Osteoblast (primary cell): ENCODE data around the gene CNIH2. TPM values are rescaled to one million over a fixed set of nuclear protein-coding genes. Genes with fewer than 3 reads are reported as not detected.

ENCODE experiments used
- DNase-seq: peaks from one replicate; pipeline ENCODE4 v3.0.0; 2011; ENCODE audit warnings: low spot score, mixed read lengths; ENCODE audit not compliant: insufficient read length; ENCODE audit errors: missing footprints
- H2AFZ ChIP-seq: 2 replicates; pipeline ENCODE4 v1.6.0; 2011; ENCODE audit warnings: mild to moderate bottlenecking, low read length
- H3K27ac ChIP-seq: 2 replicates; pipeline ENCODE4 v1.5.1; 2011; ENCODE audit warnings: mild to moderate bottlenecking, low read depth, low read length, moderate library complexity
- H3K27me3 ChIP-seq: 2 replicates; pipeline ENCODE4 v1.6.0; 2012; ENCODE audit warnings: mild to moderate bottlenecking, control low read depth, inconsistent platforms, low read length, moderate library complexity; ENCODE audit not compliant: insufficient read depth
- H3K36me3 ChIP-seq: 2 replicates; pipeline ENCODE4 v1.5.1; 2011; ENCODE audit warnings: mild to moderate bottlenecking, low read length, control low read depth, moderate library complexity; ENCODE audit not compliant: insufficient read depth
- H3K4me1 ChIP-seq: 2 replicates; pipeline ENCODE4 v1.5.1; 2011; ENCODE audit warnings: mild to moderate bottlenecking, low read length, control low read depth, moderate library complexity; ENCODE audit not compliant: insufficient read depth
- H3K4me2 ChIP-seq: 2 replicates; pipeline ENCODE4 v1.6.0; 2011; ENCODE audit warnings: mild to moderate bottlenecking, low read length; ENCODE audit not compliant: insufficient read depth
- H3K4me3 ChIP-seq: fragments of 200-600 bp; sonication (generic); 3 replicates; pipeline ENCODE4 v1.5.1; 2012; ENCODE audit warnings: mild to moderate bottlenecking, low read length, inconsistent platforms; ENCODE audit not compliant: insufficient read depth
- H3K79me2 ChIP-seq: 2 replicates; pipeline ENCODE4 v1.6.0; 2012; ENCODE audit warnings: mild to moderate bottlenecking, low read length, control low read depth, inconsistent platforms; ENCODE audit not compliant: insufficient read depth
- H3K9me3 ChIP-seq: 2 replicates; pipeline ENCODE4 v1.5.1; 2011; ENCODE audit warnings: low read depth, low read length, control low read depth
- H4K20me1 ChIP-seq: 2 replicates; pipeline ENCODE4 v1.6.0; 2012; ENCODE audit warnings: mild to moderate bottlenecking, low read length, control low read depth; ENCODE audit not compliant: insufficient read depth
- total RNA-seq: library from RNA; depleted of rRNA; stranded (reverse); fragments of >200 nt; gene quantifications from 2 replicates; pipeline ENCODE4 v1.2.3, GENCODE V29; 2012
- TF ChIP-seq, protein P1 (sequence below): IDR thresholded peaks from 2 replicates; pipeline ENCODE4 v1.5.1; 2011; ENCODE audit warnings: mild to moderate bottlenecking, low read depth, low read length, moderate library complexity; ENCODE audit errors: extremely low read depth

CNIH2 gene
- total RNA-seq, 1 donor, result not detected

DNA sequence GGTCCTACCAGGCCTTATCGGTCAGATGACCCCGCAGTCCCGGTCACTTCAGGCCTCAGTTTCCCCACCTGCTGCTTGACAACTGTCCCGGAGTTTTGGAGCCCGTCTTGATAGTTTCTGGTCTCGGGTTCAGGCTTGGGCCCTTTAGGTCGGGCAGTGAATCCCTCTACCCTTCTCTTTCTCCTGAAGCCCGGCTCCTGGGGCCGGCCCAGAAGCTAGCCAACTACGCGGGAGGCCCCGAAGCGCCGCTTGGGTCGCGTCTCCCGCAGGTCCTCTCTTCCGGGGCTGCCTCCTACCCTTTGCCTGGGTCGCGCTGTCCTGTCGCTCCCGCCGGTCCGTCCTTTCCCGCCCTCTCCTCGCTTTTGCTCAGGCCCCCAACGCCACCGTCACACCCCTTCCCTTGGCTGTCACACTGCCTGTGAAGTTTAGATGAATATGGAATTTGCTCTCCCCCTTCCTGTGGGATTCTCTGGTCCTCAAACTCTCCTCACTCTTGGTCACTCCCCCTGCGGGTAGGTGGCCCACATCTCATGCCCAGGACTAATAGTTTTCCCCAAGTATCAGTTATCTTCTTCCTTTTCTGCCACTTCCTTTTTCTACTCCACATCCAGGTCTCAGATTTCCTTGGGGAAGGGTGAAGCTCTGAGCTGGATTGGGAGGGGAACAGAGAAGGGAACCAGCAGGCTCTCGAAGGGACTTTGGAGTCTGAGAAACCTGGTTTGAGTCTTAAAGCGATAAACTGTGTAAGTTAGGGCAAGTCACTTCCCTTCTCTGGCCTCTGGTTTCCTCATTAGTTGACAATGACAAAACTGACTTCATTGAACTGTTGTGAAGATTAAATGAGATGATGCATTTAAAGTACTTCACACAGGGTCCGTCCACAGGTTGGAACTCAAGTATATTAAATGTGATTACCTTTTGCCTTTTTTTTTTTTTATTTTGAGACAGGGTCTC lies 8.7 kb upstream of the CNIH2 start:
- peaks cover 22% of the 10 kb centered on the region for H3K4me1 ChIP-seq
- peaks cover 38% of the 10 kb centered on the region for H3K36me3 ChIP-seq
- peak overlapping the region; percentile 97 for H3K4me2 ChIP-seq
- H2AFZ ChIP-seq, result peak overlapping the region; percentile 62
- H3K4me3 ChIP-seq, result peak overlapping the region; percentile 98
- H3K27ac ChIP-seq, result peak overlapping the region; percentile 81
- no peaks in the 10 kb centered on the region for H3K9me3 ChIP-seq
- peaks cover 37% of the 10 kb centered on the region for H3K79me2 ChIP-seq
- H4K20me1 ChIP-seq, result peaks cover 41% of the 10 kb centered on the region
- TF ChIP-seq, protein P1, sequence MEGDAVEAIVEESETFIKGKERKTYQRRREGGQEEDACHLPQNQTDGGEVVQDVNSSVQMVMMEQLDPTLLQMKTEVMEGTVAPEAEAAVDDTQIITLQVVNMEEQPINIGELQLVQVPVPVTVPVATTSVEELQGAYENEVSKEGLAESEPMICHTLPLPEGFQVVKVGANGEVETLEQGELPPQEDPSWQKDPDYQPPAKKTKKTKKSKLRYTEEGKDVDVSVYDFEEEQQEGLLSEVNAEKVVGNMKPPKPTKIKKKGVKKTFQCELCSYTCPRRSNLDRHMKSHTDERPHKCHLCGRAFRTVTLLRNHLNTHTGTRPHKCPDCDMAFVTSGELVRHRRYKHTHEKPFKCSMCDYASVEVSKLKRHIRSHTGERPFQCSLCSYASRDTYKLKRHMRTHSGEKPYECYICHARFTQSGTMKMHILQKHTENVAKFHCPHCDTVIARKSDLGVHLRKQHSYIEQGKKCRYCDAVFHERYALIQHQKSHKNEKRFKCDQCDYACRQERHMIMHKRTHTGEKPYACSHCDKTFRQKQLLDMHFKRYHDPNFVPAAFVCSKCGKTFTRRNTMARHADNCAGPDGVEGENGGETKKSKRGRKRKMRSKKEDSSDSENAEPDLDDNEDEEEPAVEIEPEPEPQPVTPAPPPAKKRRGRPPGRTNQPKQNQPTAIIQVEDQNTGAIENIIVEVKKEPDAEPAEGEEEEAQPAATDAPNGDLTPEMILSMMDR, result peak; percentile 28
- H3K27me3 ChIP-seq, result no peaks in the 10 kb centered on the region
- peak; percentile 91 for DNase-seq

- TF ChIP-seq, protein P1, result no peak
These were observed 6.2 kb upstream of the CNIH2 start for GRCh38 chr11:66271816-66272215.

DNA sequence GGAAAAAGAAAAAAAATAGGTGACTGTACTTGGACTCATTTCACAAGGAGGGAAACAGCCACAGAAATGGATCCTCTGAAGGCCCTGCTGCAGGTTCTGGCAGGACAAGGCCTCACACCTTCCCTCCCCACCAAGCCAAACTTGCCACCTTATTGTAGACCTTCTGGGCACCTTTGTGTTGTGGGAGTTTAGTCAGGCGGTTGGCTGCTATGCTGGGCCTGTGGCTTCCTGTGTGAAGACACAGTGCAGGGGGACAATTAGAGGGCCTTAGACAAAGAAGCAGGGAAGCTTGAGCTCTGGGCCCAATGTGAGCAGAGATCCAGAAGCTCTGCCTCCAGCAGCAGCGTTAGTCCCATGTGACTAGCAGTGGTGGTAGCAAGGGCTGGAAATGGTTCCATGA lies 5.4 kb upstream of the CNIH2 start:
- peaks cover 44% of the 10 kb centered on the region for H3K36me3 ChIP-seq

More at GRCh38 chr11:66271816-66272215, 6.2 kb upstream of the CNIH2 start:
- Histone ChIP-seq H3K4me2 (no peak overlapping the region), H3K79me2 (peaks cover 37% of the 10 kb centered on the region), H3K4me1 (peaks cover 20% of the 10 kb centered on the region), H2AFZ (no peak overlapping the region), H3K27ac (no peak overlapping the region), H3K4me3 (no peak overlapping the region), H4K20me1 (peaks cover 41% of the 10 kb centered on the region), H3K27me3 (no peaks in the 10 kb centered on the region), H3K36me3 (peaks cover 44% of the 10 kb centered on the region), H3K9me3 (no peaks in the 10 kb centered on the region)
- DNase-seq, result no peak

More for the DNA sequence above, 5.4 kb upstream of the CNIH2 start:
- Histone ChIP-seq H3K27me3 (no peaks in the 10 kb centered on the region), H2AFZ (no peak overlapping the region), H3K4me3 (no peak overlapping the region), H3K4me2 (no peak overlapping the region), H3K27ac (no peak overlapping the region), H3K79me2 (peaks cover 37% of the 10 kb centered on the region), H3K4me1 (peaks cover 16% of the 10 kb centered on the region), H3K9me3 (no peaks in the 10 kb centered on the region), H4K20me1 (peaks cover 45% of the 10 kb centered on the region)
- TF ChIP-seq, protein P1, result no peak
- no peak for DNase-seq
